Activated naive CD8-positive, alpha-beta T cell treated with anti-CD3 and anti-CD28 coated beads, Interleukin-2, amount 50 U/mL, for 24 hours (primary cell): ENCODE results near the gene CACNA1A.
A peak's percentile ranks its signal among the peaks of the same experiment; 100 is the strongest.

Experiments
- ATAC-seq: fragments of 150-1000 bp; cut with Tn5 transposase; one replicate; pipeline ENCODE4 v1.10.0; 2021
- DNase-seq: peaks from one replicate; pipeline ENCODE4 v3.0.0; 2021
- H3K27ac Mint-ChIP-seq: one replicate; pipeline ENCODE4 v1.8.0; 2021; ENCODE audit warnings: mild to moderate bottlenecking, mixed read lengths
- H3K27me3 Mint-ChIP-seq: one replicate; pipeline ENCODE4 v1.8.0; 2021; ENCODE audit warnings: mixed read lengths
- H3K36me3 Mint-ChIP-seq: one replicate; pipeline ENCODE4 v1.8.0; 2021; ENCODE audit warnings: low read depth, mixed read lengths
- H3K4me1 Mint-ChIP-seq: one replicate; pipeline ENCODE4 v1.8.0; 2021; ENCODE audit warnings: mixed read lengths
- H3K4me3 Mint-ChIP-seq: one replicate; pipeline ENCODE4 v1.8.0; 2021; ENCODE audit warnings: mild to moderate bottlenecking, moderate library complexity, mixed read lengths
- H3K9me3 Mint-ChIP-seq: one replicate; pipeline ENCODE4 v1.8.0; 2021; ENCODE audit warnings: mixed read lengths

Gene CACNA1A

DNA sequence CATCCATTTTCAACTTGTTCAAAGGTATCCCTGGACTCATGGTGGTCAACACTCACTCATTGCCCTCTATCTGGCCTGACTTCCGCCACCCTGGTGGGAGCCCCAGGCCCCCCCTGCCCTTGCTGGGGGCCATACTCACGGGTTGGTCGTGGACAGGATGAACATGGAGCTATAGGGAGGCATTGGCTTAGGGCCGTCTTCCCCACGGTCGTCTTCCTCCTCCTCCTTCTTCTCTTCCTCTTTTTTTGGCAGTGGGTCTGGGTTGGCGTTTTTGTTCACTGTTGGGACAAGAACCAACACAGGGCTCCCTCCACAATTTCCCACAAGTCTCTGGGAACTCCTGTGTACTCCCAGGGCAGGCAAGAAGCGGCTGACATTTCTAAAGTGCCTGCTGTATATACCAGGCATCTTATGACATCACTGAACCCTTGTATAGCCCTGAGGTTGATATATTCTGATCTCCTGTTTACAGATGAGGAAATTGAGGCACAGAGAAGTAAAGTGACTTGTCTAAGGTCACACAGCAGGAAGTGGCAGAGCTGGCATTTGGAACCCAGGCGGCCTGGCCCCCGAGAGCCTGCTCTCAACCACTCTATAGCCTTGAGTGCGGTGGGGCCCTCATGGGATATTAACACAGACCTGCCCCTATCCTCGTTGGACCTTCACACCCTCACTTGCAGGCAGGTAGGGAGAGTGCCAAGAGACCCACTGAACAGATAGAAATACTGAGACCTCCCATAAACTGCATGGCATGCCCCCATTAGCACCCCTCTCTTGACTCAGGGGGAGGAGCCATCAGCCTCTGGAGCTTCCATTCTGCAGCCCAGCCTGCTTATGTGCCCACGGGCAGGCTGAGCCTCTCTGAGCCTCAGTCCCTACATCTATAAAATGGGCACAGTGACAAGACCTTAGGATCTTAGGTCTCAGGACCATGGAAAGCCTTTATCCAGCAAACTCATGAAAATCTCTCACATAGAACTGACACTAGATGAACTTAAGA, 221.1 kb downstream of the CACNA1A start:
- Mint-ChIP-seq H3K4me3 (no peak overlapping the region), H3K27ac (no peak overlapping the region), H3K9me3 (no peaks in the 10 kb centered on the region), H3K36me3 (no peaks in the 10 kb centered on the region), H3K4me1 (no peaks in the 10 kb centered on the region), H3K27me3 (peaks cover 8% of the 10 kb centered on the region)
- DNase-seq, result no peak
- no peak for ATAC-seq

DNA sequence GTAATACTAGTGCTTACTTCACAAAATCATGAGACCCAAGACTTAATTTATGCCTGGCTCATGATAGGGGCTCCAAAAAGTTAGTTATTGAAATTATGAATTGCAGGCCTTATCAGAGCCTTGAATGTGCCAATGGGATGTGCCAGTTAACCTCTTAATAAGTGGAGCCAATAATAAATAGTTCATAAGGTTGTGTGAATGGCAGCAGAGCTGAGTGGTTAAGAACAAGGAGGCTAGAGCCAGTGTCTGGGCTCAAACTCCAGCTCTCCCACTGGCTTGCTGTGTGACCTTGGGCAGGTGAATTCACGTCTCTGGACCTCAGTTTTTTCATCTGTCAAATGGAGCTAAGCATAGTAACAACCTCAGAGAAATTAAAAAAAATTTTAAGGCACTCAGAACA, 222.4 kb downstream of the CACNA1A start:
- no peak overlapping the region for H3K27ac Mint-ChIP-seq
- H3K36me3 Mint-ChIP-seq, result no peaks in the 10 kb centered on the region
- ATAC-seq, result no peak
- no peaks in the 10 kb centered on the region for H3K9me3 Mint-ChIP-seq
- H3K27me3 Mint-ChIP-seq, result peaks cover 5% of the 10 kb centered on the region
- no peak for DNase-seq
- no peak overlapping the region for H3K4me3 Mint-ChIP-seq
- H3K4me1 Mint-ChIP-seq, result no peaks in the 10 kb centered on the region

DNA sequence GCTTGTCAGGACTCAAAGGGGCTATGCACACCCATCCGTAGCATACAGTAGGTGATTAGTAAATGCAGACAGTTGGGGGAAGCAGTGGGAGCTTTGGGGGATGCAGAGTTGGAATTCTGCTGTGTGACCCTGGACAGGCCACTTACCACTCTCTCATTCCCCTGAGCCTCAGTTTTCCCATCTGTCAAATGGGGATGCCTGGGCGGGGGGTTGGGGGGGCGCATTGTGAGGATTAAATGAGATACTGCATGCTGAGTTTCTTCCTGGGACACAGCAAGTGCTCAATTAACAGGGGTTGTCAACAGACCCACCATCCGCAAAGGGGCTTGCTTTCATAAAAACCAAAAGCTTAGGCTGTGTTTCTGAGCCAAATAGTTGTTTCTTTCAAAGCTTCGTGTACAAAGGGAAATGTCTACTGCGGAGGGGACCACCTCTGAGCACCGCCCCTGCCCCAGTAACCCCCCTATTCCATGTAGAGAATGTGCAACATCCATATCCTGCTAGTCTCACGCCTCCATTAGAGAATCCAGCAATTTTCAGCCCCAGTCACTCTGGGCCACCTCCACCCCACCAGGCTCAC, 223.7 kb downstream of the CACNA1A start:
- no peak overlapping the region for H3K27ac Mint-ChIP-seq
- H3K27me3 Mint-ChIP-seq, result peaks cover 5% of the 10 kb centered on the region
- ATAC-seq (no peak), DNase-seq (no peak)
- H3K36me3 Mint-ChIP-seq, result no peaks in the 10 kb centered on the region
- no peaks in the 10 kb centered on the region for H3K9me3 Mint-ChIP-seq
- H3K4me3 Mint-ChIP-seq, result no peak overlapping the region
- peaks cover 5% of the 10 kb centered on the region for H3K4me1 Mint-ChIP-seq

DNA sequence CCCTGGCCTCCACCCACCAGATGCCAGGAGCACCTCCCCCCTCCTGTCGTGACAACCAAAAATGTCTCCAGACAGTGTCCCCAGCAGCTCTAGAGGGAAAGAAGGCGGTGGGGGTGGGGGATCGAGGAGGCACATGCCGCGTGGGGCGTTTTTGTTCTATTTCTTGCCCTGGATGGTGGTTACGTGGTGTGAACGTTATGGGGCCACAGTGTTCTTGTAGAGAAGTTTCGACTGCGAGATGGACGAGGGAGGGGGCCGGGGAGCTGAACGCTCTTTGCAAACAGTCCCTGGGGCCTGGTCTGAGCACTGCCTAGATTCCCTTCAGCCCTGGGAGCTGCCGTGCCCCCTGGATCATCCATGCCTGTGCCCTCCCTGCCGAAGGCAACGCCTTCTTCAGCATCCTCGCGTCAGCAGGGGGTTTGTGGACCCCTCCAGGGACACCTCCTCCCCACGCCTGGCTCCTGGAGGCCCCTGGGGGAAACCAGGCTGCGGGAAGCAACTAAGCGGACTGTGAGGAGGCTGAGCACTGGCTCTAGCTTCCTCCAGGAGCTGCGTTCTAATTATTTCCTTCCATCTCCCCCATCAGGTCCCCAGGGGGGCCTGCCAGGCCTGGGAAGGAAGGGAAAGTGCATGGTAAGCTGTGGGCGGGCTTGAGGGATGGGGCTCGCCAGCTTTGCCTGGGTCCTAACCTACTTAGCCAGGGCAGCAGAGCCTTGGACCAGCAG, 224.6 kb downstream of the CACNA1A start:
- ATAC-seq (no peak), DNase-seq (no peak)
- Mint-ChIP-seq H3K4me1 (peaks cover 13% of the 10 kb centered on the region), H3K4me3 (no peak overlapping the region), H3K27ac (no peak overlapping the region), H3K9me3 (no peaks in the 10 kb centered on the region), H3K27me3 (peaks cover 5% of the 10 kb centered on the region), H3K36me3 (no peaks in the 10 kb centered on the region)

DNA sequence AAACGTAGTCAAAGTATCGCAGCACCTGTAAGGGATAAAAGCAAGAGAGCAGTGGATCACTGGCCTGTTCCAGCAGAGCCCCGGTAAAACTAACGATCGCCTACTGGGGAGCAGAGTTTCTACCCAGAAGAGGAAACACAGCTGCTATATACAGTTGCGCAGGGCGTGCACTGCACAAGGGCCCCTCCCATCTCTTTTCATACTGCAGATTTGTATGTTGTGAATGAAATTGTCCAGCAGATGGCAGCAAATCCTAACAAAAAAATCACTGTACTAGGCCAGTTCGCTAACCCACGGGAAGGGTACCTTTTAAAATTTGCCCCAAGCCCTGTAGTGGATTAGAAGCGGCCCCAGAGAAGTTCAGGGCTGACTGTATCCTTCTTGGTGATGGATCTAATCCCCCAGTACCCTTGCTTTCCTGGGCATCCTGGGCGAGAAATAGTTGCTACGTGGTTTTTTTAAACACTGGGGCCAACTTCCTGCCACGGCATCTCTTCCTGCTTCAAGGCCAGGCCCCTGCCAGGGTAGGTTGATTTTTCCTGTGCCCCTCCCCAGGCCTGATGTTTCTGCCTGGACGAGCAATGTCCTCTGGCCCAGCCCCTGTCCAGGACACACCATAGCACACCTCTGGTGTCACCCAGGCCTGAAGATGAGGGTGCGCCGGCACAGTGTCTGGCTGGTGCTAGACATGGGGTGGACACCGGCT, 229.0 kb downstream of the CACNA1A start:
- Mint-ChIP-seq H3K9me3 (no peaks in the 10 kb centered on the region), H3K4me1 (peaks cover 15% of the 10 kb centered on the region), H3K4me3 (peak overlapping the region; percentile 14), H3K27me3 (peaks cover 5% of the 10 kb centered on the region), H3K36me3 (no peaks in the 10 kb centered on the region), H3K27ac (peak overlapping the region; percentile 35)
- DNase-seq (peak; percentile 60), ATAC-seq (peak; percentile 91)

DNA sequence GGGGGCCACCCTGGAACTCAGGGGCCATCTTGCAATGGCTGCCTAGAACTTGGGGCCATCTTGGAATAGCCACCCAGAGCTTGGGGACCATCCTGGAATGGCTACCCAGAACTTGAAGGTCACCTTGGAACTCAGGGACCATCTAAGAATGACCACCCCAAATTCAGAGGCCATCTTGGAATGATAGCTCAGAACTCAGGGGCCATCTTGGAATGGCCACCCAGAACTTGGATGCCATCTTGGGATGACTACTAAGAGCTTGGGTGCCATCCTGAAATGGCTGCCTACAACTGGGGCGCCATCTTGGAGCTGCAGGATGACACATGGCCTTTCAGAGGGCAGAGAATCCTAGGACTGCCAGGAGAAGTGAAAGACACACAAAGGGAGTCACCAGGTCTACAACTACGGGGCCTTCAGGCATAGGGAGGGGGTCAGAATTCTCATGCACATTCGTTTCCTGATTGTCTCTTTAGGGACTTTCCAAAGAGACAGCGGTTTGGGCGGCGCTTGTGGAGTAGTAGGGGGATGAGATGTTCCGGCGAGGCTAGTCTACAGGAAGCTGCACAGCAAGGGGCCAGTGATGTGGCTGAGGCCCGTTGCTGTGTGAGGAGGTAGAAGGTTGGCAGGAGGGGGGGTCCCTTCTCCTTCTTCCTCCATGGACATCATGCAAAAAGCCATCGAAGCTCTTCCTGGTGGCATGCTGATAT, 231.1 kb downstream of the CACNA1A start:
- DNase-seq (no peak), ATAC-seq (no peak)
- peaks cover 15% of the 10 kb centered on the region for H3K4me1 Mint-ChIP-seq
- no peaks in the 10 kb centered on the region for H3K9me3 Mint-ChIP-seq
- no peak overlapping the region for H3K27ac Mint-ChIP-seq
- H3K27me3 Mint-ChIP-seq, result no peaks in the 10 kb centered on the region
- H3K36me3 Mint-ChIP-seq, result no peaks in the 10 kb centered on the region
- H3K4me3 Mint-ChIP-seq, result no peak overlapping the region

DNA sequence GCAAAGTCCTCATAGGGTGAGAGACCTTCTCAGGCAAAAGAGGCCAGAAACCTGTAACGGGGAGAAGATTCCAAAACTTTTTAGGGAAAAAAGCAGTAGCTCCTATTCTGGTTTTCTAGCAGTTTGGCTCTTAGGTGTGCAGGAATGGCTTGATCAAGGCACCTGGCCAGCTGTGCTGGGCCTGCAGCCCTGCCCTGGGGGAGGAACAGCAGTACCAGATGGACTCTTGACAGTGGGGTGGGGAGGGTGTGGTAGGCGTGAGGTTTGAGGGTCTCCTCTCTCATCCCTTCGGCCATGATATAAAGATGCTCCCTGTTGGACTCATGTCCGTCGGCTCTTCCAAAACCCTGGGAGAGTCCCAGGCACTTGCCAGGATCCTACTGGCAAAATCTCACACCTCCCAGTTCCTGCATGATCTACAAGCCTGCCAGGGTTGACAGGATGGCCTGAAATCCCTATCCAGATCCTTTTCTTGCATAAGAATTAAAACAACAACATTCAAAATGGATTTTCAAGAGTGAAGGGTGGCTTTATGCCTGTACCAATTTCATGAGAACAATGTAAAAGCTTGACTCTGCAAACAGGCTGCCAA, 235.7 kb downstream of the CACNA1A start:
- Mint-ChIP-seq H3K4me1 (peaks cover 3% of the 10 kb centered on the region), H3K36me3 (no peaks in the 10 kb centered on the region), H3K27ac (no peak overlapping the region), H3K9me3 (no peaks in the 10 kb centered on the region), H3K4me3 (no peak overlapping the region), H3K27me3 (no peaks in the 10 kb centered on the region)
- DNase-seq, result no peak
- no peak for ATAC-seq

DNA sequence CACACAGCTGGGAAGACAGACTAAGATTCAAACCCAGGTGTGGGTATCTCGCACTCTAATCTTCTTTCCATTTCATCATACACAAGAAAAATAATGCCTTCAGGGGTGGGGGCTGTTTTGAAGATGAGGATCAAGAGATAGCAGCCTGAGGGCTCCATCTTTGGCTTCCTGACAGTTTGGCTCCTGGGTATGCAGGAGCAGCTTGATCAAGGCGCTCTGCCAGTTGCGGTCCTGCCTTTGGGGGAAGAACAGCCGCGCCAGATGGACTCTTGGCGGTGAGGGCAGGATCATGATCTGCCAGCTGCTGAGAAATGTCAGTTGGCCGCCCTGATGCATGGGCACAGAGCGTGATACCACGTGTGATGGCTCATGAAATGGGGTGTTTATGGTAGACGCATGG, 236.9 kb downstream of the CACNA1A start:
- no peak for ATAC-seq
- Mint-ChIP-seq H3K4me3 (no peak overlapping the region), H3K27me3 (peaks cover 3% of the 10 kb centered on the region), H3K27ac (no peak overlapping the region), H3K4me1 (no peaks in the 10 kb centered on the region), H3K36me3 (no peaks in the 10 kb centered on the region), H3K9me3 (no peaks in the 10 kb centered on the region)
- no peak for DNase-seq

DNA sequence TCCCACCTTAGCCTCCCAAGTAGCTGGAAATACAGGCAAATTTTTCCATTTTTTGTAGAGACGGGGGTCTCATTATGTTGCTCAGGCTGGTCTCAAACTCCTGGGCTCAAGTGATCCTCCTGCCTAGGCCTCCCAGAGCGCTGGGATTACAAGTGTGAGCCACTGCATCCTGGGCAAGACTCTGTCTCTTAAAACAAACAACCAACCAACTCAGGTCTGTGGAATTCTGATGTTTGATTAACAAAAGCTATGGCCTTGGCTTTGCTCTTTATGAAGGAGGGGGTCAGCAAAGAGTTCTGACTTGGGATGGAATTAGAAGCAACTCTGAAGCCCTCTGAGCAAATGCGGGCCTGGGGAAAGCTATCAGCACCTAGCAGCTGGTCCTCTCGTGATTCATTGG, 238.4 kb downstream of the CACNA1A start:
- ATAC-seq, result no peak
- Mint-ChIP-seq H3K36me3 (no peaks in the 10 kb centered on the region), H3K27ac (no peak overlapping the region), H3K27me3 (peaks cover 5% of the 10 kb centered on the region), H3K9me3 (no peaks in the 10 kb centered on the region), H3K4me3 (no peak overlapping the region), H3K4me1 (no peaks in the 10 kb centered on the region)
- no peak for DNase-seq

DNA sequence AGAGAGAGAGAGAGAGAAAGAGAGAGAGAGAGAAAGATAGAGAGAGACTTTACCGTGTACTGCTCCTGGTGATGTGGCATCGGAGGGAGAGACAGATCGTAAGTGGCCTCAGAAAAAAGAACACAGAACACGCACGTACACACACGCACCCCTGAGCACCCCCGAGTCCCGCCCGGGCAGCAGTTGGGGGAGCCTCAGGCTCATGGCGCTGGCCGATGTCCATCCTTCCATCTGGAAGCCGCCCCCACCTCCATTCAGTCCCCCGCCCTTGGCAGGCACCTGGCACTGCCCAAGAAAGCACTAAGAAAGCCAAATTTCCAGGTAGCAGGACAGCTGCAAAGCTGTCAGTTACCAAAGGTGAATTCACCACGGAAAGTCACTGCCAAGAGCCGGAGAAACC, 239.1 kb downstream of the CACNA1A start:
- no peaks in the 10 kb centered on the region for H3K36me3 Mint-ChIP-seq
- no peak overlapping the region for H3K27ac Mint-ChIP-seq
- H3K4me3 Mint-ChIP-seq, result no peak overlapping the region
- no peak for DNase-seq
- peaks cover 5% of the 10 kb centered on the region for H3K4me1 Mint-ChIP-seq
- H3K27me3 Mint-ChIP-seq, result peaks cover 5% of the 10 kb centered on the region
- no peaks in the 10 kb centered on the region for H3K9me3 Mint-ChIP-seq
- ATAC-seq, result no peak

DNA sequence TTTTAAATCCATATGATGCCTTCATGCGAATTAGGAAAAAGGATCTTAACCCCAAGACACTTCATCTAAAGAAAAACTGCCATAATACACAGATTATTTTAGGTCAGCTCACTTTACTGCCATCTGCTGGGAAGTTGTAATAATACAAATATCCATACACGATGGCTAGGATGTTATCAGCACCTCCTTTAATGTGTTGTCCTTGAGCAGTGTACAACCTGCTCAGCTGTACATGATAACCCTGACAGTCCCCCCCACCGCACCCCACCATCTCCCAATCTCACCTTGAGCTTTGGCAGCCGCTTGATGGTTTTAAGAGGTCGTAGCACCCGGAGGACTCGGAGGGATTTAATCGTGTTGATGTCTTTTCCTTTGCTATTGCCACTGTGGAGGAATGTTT, 243.8 kb downstream of the CACNA1A start:
- no peak overlapping the region for H3K27ac Mint-ChIP-seq
- no peaks in the 10 kb centered on the region for H3K9me3 Mint-ChIP-seq
- H3K27me3 Mint-ChIP-seq, result peaks cover 9% of the 10 kb centered on the region
- ATAC-seq (no peak), DNase-seq (no peak)
- H3K4me3 Mint-ChIP-seq, result no peak overlapping the region
- H3K36me3 Mint-ChIP-seq, result no peaks in the 10 kb centered on the region
- peaks cover 19% of the 10 kb centered on the region for H3K4me1 Mint-ChIP-seq

DNA sequence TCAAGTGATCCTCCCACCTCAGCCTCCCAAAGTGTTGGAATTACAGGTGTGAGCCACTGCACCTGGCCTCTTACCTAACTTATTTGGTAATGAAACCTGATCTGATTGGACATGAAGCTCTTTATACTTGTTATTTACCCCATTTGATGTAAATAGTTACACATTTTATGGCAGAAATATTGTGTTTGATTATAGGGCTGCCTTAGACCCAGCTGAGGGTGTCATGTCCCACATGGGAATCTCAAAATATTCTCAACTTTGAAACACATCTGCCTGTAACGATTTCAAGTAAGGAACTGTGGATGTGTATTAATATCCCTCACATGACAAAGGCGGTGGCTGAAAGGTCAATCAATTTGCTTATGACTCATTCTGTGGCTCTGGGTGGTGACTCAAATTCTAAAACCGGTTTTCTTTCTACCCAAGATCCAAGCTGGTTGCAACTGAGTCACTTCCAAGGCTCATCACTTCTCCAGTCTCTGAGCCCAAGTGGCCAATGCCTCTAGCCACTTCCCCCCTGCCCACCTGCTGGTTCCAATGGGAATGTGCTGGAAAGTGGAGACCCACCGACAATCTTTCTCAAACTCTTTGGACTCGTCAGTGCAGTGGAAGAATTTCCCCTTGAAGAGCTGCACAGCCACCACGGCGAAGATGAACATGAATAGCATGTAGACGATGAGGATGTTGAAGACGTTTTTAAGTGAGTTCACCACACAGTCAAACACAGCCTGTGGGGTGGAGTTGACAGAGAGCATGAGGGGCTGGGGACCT, 245.2 kb downstream of the CACNA1A start:
- peaks cover 19% of the 10 kb centered on the region for H3K4me1 Mint-ChIP-seq
- peak overlapping the region; percentile 75 for H3K27ac Mint-ChIP-seq
- peaks cover 22% of the 10 kb centered on the region for H3K27me3 Mint-ChIP-seq
- no peaks in the 10 kb centered on the region for H3K36me3 Mint-ChIP-seq
- peak; percentile 95 for ATAC-seq
- peak overlapping the region; percentile 32 for H3K4me3 Mint-ChIP-seq
- DNase-seq, result peak; percentile 36
- H3K9me3 Mint-ChIP-seq, result peaks cover 5% of the 10 kb centered on the region

DNA sequence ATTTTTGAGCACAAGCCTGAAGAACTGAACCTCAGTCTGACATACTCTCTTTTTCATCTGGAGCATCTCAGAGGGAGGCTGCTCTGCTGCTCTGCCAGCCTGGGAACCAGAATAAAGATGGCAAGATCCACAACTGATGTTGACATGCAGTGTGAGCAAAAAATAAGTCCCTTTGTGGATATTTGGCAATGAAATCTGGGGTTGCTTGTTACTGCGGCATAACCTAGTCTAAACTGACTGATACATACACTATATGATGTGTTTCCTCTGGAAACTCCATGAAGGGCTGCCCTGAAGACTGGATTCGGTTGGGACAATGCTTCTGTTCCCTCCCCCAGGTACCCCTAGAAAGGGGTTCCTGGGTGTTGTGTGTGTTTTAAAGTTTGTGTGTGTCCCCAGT, 249.4 kb downstream of the CACNA1A start:
- H3K36me3 Mint-ChIP-seq, result no peaks in the 10 kb centered on the region
- no peak overlapping the region for H3K27ac Mint-ChIP-seq
- no peak for ATAC-seq
- H3K27me3 Mint-ChIP-seq, result peaks cover 27% of the 10 kb centered on the region
- H3K4me1 Mint-ChIP-seq, result peaks cover 14% of the 10 kb centered on the region
- peaks cover 5% of the 10 kb centered on the region for H3K9me3 Mint-ChIP-seq
- DNase-seq, result no peak
- no peak overlapping the region for H3K4me3 Mint-ChIP-seq
